ENCODE data around the gene MIA2. TPM values are rescaled to one million over a fixed set of nuclear protein-coding genes. Genes with fewer than 3 reads are reported as not detected.

The MIA2 gene
- total RNA-seq, 1 experiment from 2014 or later: 15.0 TPM

GRCh38 chr14:39366460-39367386 is 133.0 kb downstream of the MIA2 start:
- TF ChIP-seq CTCF (conservative IDR thresholded peaks at IDR 0.05): no peak
- Histone ChIP-seq H3K4ac (ENCODE audit: low read depth, low read length) (no peak overlapping the region), H3K9me3 (ENCODE audit: control insufficient read depth, low read depth, low read length) (no peaks in the 10 kb centered on the region), H3K79me1 (ENCODE audit: insufficient read depth, low read depth, low read length, poor library complexity, severe bottlenecking) (no peaks in the 10 kb centered on the region), H3K27me3 (ENCODE audit: insufficient read depth, low read length) (no peaks in the 10 kb centered on the region), H3K27ac (ENCODE audit: insufficient read length, low read depth, low read length) (peak overlapping the region; percentile 25), H4K8ac (replicated peaks; ENCODE audit: insufficient read length, low read depth, low read length) (no peak overlapping the region), H3K4me2 (ENCODE audit: insufficient read depth, insufficient read length, low read length) (no peak overlapping the region), H3K23ac (ENCODE audit: insufficient read length, low read depth, low read length) (no peak overlapping the region), H2AK5ac (ENCODE audit: insufficient read length, low read length) (no peak overlapping the region), H3K4me1 (ENCODE audit: insufficient read depth, low read length) (peaks cover 10% of the 10 kb centered on the region), H2BK5ac (ENCODE audit: insufficient read length, low read length) (no peak overlapping the region), H3K9ac (ENCODE audit: extremely low read depth, insufficient read length, low read length) (no peak overlapping the region), H4K20me1 (ENCODE audit: control insufficient read depth, insufficient read depth, insufficient read length) (no peaks in the 10 kb centered on the region), H3K18ac (ENCODE audit: insufficient read length, low read depth, low read length) (no peak overlapping the region), H2AFZ (ENCODE audit: low read length) (no peak overlapping the region), H2BK12ac (ENCODE audit: insufficient read length, low read depth, low read length) (no peak overlapping the region), H4K91ac (ENCODE audit: insufficient read length, low read depth, low read length) (no peak overlapping the region), H3K56ac (ENCODE audit: insufficient read length, low read depth, low read length) (no peak overlapping the region), H2BK20ac (ENCODE audit: low read depth, low read length, poor library complexity, severe bottlenecking) (no peak overlapping the region), H2BK120ac (ENCODE audit: low read depth, low read length, poor library complexity, severe bottlenecking) (no peak overlapping the region), H3K14ac (ENCODE audit: insufficient read depth, low read length) (no peak overlapping the region), H4K5ac (ENCODE audit: insufficient read length, low read depth, low read length) (no peak overlapping the region), H3K23me2 (ENCODE audit: insufficient read length, low read depth, low read length, poor library complexity, severe bottlenecking) (no peaks in the 10 kb centered on the region), H3K79me2 (ENCODE audit: insufficient read depth, low read length) (no peaks in the 10 kb centered on the region), H3T11ph (ENCODE audit: low read length) (no peak overlapping the region), H2BK15ac (ENCODE audit: low read depth, low read length) (no peak overlapping the region)
- Mint-ChIP-seq H3K36me3 (ENCODE audit: insufficient read depth in 1 of 3, low read depth in 3 of 3) (peaks cover 9 to 21% (median 11%) of the 10 kb centered on the region in 3 experiments), H3K27ac (peak overlapping the region; percentile 68 to 87 (median 81)), H3K4me3 (no peak overlapping the region; a peak in 1 of 5 replicates), H3K4me1 (peaks cover 39% of the 10 kb centered on the region in 2 experiments), H3K27me3 (ENCODE audit: low read depth) (no peaks in the 10 kb centered on the region), H3K9me3 (peaks cover 9 to 14% of the 10 kb centered on the region in 2 experiments; a peak in 4 of 5 replicates)
- DNase-seq: no peak
- WGBS (ENCODE audit: extremely low coverage, insufficient read length, low lambda C conversion rate): no CpG with 5 or more reads among the region's 10 CpGs
